SK-N-SH (cell line): ENCODE data around the gene ZMIZ2. TPM values are rescaled to one million over a fixed set of nuclear protein-coding genes. Genes with fewer than 3 reads are reported as not detected.

ENCODE experiments used
- CTCF ChIA-PET: fragments of 300-600, 350-600 bp; formaldehyde crosslinking; extraction: SDS; loops from one replicate; lab custom pipeline; 2021; lab: Yijun Ruan, JAX
- POLR2A ChIA-PET: fragments of 350-600 bp; sonication (Branson Sonifier 250); formaldehyde crosslinking; extraction: SDS; loops from one replicate; lab custom pipeline; 2020; ENCODE audit warnings: antibody characterized with exemption, inconsistent platforms; lab: Yijun Ruan, JAX
- DNase-seq: peaks from one replicate; pipeline ENCODE4 v3.0.0; 2012
- H2AFZ ChIP-seq: fragments of 200-600 bp; sonication (generic); 2 replicates; pipeline ENCODE4 v1.8.1; 2016; ENCODE audit warnings: antibody characterized with exemption, mild to moderate bottlenecking, low read depth
- H3F3A ChIP-seq: fragments of 200-600 bp; sonication (generic); replicated peaks from 2 replicates; pipeline ENCODE3; 2016; ENCODE audit warnings: antibody characterized with exemption, mild to moderate bottlenecking; ENCODE audit not compliant: insufficient read depth
- H3K27ac ChIP-seq, 2 experiments: fragments of 200-500 bp in 1 of 2; fragments of 200-600 bp in 1 of 2; sonication (Bioruptor generic) in 1 of 2; sonication (generic), shearing (Covaris generic) in 1 of 2; 2 replicates each; pipeline versions ENCODE4 v1.5.1 to v1.6.1; 2014 to 2016; ENCODE audit warnings: low read depth in 2 of 2, inconsistent platforms in 1 of 2, low read length in 1 of 2, mild to moderate bottlenecking in 1 of 2, mixed read lengths in 1 of 2
- H3K27me3 ChIP-seq: fragments of 200-600 bp; sonication (generic), shearing (Covaris generic); 2 replicates; pipeline ENCODE4 v1.6.1; 2016; ENCODE audit warnings: mixed run types; ENCODE audit not compliant: insufficient read depth
- H3K36me3 ChIP-seq, 2 experiments: fragments of 200-500 bp in 1 of 2; fragments of 200-600 bp in 1 of 2; sonication (Bioruptor generic) in 1 of 2; sonication (generic) in 1 of 2; replicated peaks in 1 of 2; 2 replicates each; pipeline versions ENCODE3 to v1.5.1; 2014 to 2016; ENCODE audit warnings: low read length in 1 of 2, mild to moderate bottlenecking in 1 of 2; ENCODE audit not compliant: insufficient read depth in 2 of 2, control insufficient read depth in 1 of 2
- H3K4me1 ChIP-seq, 2 experiments: fragments of 200-500 bp in 1 of 2; fragments of 200-600 bp in 1 of 2; sonication (Bioruptor generic) in 1 of 2; sonication (generic), shearing (Covaris generic) in 1 of 2; 2 replicates each; pipeline versions ENCODE4 v1.5.1 to v1.6.1; 2014 to 2016; ENCODE audit warnings: low read depth in 1 of 2, low read length in 1 of 2, mixed run types in 1 of 2; ENCODE audit not compliant: insufficient read depth in 2 of 2, control insufficient read depth in 1 of 2
- H3K4me2 ChIP-seq: fragments of 200-600 bp; sonication (generic), shearing (Covaris generic); 2 replicates; pipeline ENCODE4 v1.6.1; 2017; ENCODE audit warnings: mixed run types
- H3K4me3 ChIP-seq, 2 experiments: fragments of 200-500 bp in 1 of 2; fragments of 200-600 bp in 1 of 2; sonication (Bioruptor generic) in 1 of 2; sonication (generic), shearing (Covaris generic) in 1 of 2; 2 replicates each; pipeline versions ENCODE4 v1.5.1 to v1.8.1; 2014 to 2016; ENCODE audit warnings: low read depth in 2 of 2, inconsistent platforms in 1 of 2, low read length in 1 of 2, mild to moderate bottlenecking in 1 of 2, mixed read lengths in 1 of 2, moderate library complexity in 1 of 2
- H3K79me2 ChIP-seq: fragments of 200-600 bp; sonication (generic); 2 replicates; pipeline ENCODE4 v1.8.1; 2017; ENCODE audit warnings: mild to moderate bottlenecking; ENCODE audit not compliant: insufficient read depth
- H3K9ac ChIP-seq: fragments of 200-600 bp; sonication (generic); 2 replicates; pipeline ENCODE4 v1.6.1; 2017; ENCODE audit warnings: mixed run types
- H3K9me2 ChIP-seq: fragments of 200-600 bp; sonication (generic); 2 replicates; pipeline ENCODE4 v1.6.1; 2017; ENCODE audit warnings: mixed run types
- H3K9me3 ChIP-seq: fragments of 200-600 bp; sonication (generic); 2 replicates; pipeline ENCODE4 v1.6.1; 2017; ENCODE audit warnings: mixed run types, mild to moderate bottlenecking, moderate library complexity
- H4K20me1 ChIP-seq: fragments of 200-600 bp; sonication (generic); 2 replicates; pipeline ENCODE4 v1.6.1; 2017; ENCODE audit warnings: mild to moderate bottlenecking, mixed run types; ENCODE audit not compliant: insufficient read depth
- CTCF ChIP-seq: fragments of 200-600 bp; sonication (generic); IDR thresholded peaks from 2 replicates; pipeline ENCODE4 v1.6.1; 2017; ENCODE audit warnings: antibody characterized with exemption, mild to moderate bottlenecking, moderate library complexity
- EZH2phosphoT487 ChIP-seq: fragments of 200-600 bp; sonication (generic); IDR thresholded peaks from 2 replicates; pipeline ENCODE4 v1.6.1; 2017; ENCODE audit warnings: low read depth, mixed run types, mild to moderate bottlenecking, antibody characterized with exemption, moderate library complexity, borderline replicate concordance
- FOSL2 ChIP-seq: IDR thresholded peaks from 2 replicates; pipeline ENCODE4 v1.4.0; 2012; ENCODE audit warnings: low read depth, mild to moderate bottlenecking, moderate library complexity, borderline replicate concordance
- FOXJ3 ChIP-seq: sonication (generic); formaldehyde crosslinking; IDR thresholded peaks from 2 replicates; pipeline ENCODE4 v1.5.1; 2020; ENCODE audit warnings: mild to moderate bottlenecking, missing genetic modification reagents
- IRF3 ChIP-seq: fragments of 150-350 bp; IDR thresholded peaks from 2 replicates; pipeline ENCODE4 v1.6.1; 2016; ENCODE audit warnings: mild to moderate bottlenecking, low read depth, low read length
- JUND ChIP-seq: IDR thresholded peaks from 2 replicates; pipeline ENCODE4 v1.4.0; 2012
- MEF2A ChIP-seq: IDR thresholded peaks from 2 replicates; pipeline ENCODE4 v1.4.0; 2012; ENCODE audit warnings: low read depth, borderline replicate concordance
- MXI1 ChIP-seq: IDR thresholded peaks from 2 replicates; pipeline ENCODE4 v1.6.1; 2012; ENCODE audit warnings: mild to moderate bottlenecking, low read depth, low read length, improper control_type of control experiment
- NRF1 ChIP-seq: IDR thresholded peaks from 2 replicates; pipeline ENCODE4 v1.6.1; 2012; ENCODE audit warnings: low read depth, mild to moderate bottlenecking, low read length
- RAD21 ChIP-seq: IDR thresholded peaks from 2 replicates; pipeline ENCODE4 v1.6.1; 2012; ENCODE audit warnings: mild to moderate bottlenecking, low read length
- RCOR1 ChIP-seq: fragments of 150-350 bp; IDR thresholded peaks from 2 replicates; pipeline ENCODE4 v1.6.1; 2017; ENCODE audit warnings: antibody characterized with exemption, low read length
- SIN3A ChIP-seq: IDR thresholded peaks from 2 replicates; pipeline ENCODE4 v1.6.1; 2012; ENCODE audit warnings: low read depth, mild to moderate bottlenecking, low read length, moderate library complexity, borderline replicate concordance
- TEAD4 ChIP-seq: IDR thresholded peaks from 2 replicates; pipeline ENCODE4 v1.4.0; 2012; ENCODE audit warnings: mild to moderate bottlenecking, borderline replicate concordance; ENCODE audit not compliant: insufficient read depth
- USF2 ChIP-seq: fragments of 150-350 bp; IDR thresholded peaks from 2 replicates; pipeline ENCODE4 v1.6.1; 2017; ENCODE audit warnings: antibody characterized with exemption, low read length, low read depth, borderline replicate concordance
- YY1 ChIP-seq: IDR thresholded peaks from 2 replicates; pipeline ENCODE4 v1.4.0; 2012; ENCODE audit warnings: low read depth, mild to moderate bottlenecking
- ZBTB33 ChIP-seq: IDR thresholded peaks from 2 replicates; pipeline ENCODE4 v1.4.0; 2012; ENCODE audit warnings: low read depth, borderline replicate concordance
- WGBS: methylation state at CpG from one replicate; pipeline ENCODE4 v1.1.6; 2017; ENCODE audit warnings: low lambda C conversion rate; 5-methylcytosine and 5-hydroxymethylcytosine counted together
- polyA plus RNA-seq, 3 experiments: library from polyadenylated mRNA; depleted of rRNA; stranded (reverse); fragments of >200 nt; gene quantifications; 2 replicates each; pipeline ENCODE4 v1.2.3, GENCODE V29; 2012

Gene ZMIZ2
- polyA plus RNA-seq, 1 of the 3 experiments (the other 2 are of a cell fraction): 18.1 TPM

GRCh38 chr7:44754802-44755697 lies 6.4 kb downstream of the ZMIZ2 start (continued):
- TF ChIP-seq SIN3A (no peak), USF2 (no peak), FOXJ3 (CRISPR knock-in tag) (no peak), IRF3 (no peak), NRF1 (no peak), RAD21 (no peak), MXI1 (no peak), ZBTB33 (no peak), YY1 (no peak), FOSL2 (no peak)
- TF ChIP-seq, all 33 proteins: peak for 0

GRCh38 chr7:44755698-44756627 lies 7.3 kb downstream of the ZMIZ2 start:
- Histone ChIP-seq H3K4me2 (no peak overlapping the region), H3K27ac (peak overlapping the region in 1 of 2 experiments; percentile 13; a peak in 1 of 4 replicates), H3F3A (no peaks in the 10 kb centered on the region), H3K9ac (no peak overlapping the region), H3K9me2 (no peaks in the 10 kb centered on the region), H3K27me3 (no peaks in the 10 kb centered on the region), H3K4me3 (no peak overlapping the region), H2AFZ (no peak overlapping the region), H3K9me3 (no peaks in the 10 kb centered on the region), H3K4me1 (peaks cover 0 to 29% of the 10 kb centered on the region in 2 experiments; a peak in 2 of 4 replicates), H4K20me1 (peaks cover 23% of the 10 kb centered on the region), H3K79me2 (peaks cover 48% of the 10 kb centered on the region), H3K36me3 (peaks cover 37 to 38% of the 10 kb centered on the region in 2 experiments)
- no peak for DNase-seq
- 85% methylated on average over 13 of the region's 17 CpGs for WGBS
- CTCF ChIA-PET: interaction anchor here (1.1 kb wide), 1 partner anchor 381 kb away, joined by 3 read pairs; no protein-coding TSS in a partner anchor
- POLR2A ChIA-PET: interaction anchor here (1.1 kb wide), 1 partner anchor 174 kb away, joined by 3 read pairs; the partner anchor contains the start of gene TMED4
- TF ChIP-seq FOSL2: no peak
- TF ChIP-seq RAD21: no peak
- no peak for TF ChIP-seq SIN3A
- TF ChIP-seq JUND: no peak
- TF ChIP-seq EZH2phosphoT487: no peak
- no peak for TF ChIP-seq RCOR1
- TF ChIP-seq IRF3: no peak
- no peak for TF ChIP-seq USF2
- no peak for TF ChIP-seq MXI1
- TF ChIP-seq MEF2A: no peak
- no peak for TF ChIP-seq NRF1
- TF ChIP-seq CTCF: no peak
- no peak for TF ChIP-seq TEAD4
